HG02763 (cell line): ENCODE results near the gene ERICH4.
"Not testable (repeated sequence)": the region's sequence is repeated elsewhere in the genome, so short reads cannot be mapped to it uniquely, and the experiment has no call there.

Experiments
- ATAC-seq: cut with Tn5 transposase; IDR thresholded peaks from one replicate; pipeline ENCODE4 v1.9.1; 2021; ENCODE audit warnings: mild to moderate bottlenecking, moderate library complexity; ENCODE audit not compliant: unreplicated experiment

ERICH4 gene, protein sequence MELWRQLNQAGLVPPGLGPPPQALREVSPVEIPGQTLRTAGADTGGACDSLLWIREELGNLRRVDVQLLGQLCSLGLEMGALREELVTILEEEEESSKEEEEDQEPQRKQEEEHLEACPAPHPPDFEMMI

DNA sequence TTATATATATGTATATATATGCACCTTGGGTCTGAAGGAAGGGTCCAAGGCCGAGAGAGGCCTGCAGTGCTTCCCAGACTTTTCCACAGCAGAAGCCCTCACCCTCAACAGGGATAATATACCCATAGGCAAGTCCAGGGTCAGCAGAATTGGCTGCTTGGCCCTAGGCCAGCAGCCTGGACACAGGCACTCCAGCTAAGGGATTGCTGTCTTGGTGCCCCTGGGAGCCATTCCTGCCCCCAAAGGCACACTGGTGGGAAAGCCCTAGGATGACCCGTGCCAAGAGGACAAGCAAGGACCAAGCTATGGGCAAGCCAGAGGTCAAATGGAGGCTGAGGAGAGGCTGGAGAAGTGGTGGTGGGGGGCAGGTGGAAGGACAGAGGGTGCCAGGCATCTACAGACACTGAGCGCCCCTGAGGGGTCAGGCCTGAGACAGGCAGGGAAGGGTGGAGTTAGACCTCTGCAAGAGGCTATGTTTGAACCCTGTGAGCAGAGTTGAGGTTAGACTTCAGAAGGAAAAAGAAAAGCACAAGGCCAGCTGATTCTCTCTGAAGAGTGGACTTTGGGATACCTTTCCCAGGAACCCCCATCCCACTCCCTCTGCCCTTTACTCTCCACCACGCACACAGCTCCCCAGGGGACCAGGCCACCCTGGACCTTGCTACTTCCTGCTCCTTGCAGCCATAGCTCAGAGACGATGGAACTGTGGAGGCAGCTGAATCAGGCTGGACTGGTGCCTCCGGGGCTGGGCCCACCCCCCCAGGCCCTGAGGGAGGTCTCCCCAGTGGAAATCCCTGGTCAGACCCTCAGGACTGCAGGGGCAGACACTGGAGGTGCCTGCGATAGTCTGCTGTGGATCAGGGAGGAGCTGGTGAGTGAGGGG lies at the start of gene ERICH4:
Gene ERICH4 (plus strand): TSS at position 684 of the 883 bp plus-strand sequence. CDS start 14 bp downstream, at position 698.
- no peak for ATAC-seq

DNA sequence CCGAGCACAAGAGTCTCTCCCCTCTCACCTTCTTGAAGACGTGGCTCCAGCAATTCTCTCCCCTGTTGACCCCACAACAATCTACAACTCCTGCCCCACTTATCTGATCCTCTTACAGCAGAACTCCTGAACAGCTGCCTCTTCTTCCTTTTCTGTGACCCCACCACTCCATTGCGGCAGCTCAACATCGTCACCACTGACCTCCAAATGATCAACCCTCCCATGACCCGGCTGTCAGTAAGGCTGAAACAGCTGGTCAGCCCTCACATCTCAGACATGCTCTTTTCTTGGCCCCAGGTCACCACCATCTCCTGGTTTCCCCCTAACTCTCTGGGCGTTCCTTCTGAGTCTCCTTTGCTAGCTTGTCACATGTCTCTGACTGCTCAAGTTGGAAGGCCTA lies 47.6 kb upstream of the ERICH4 start:
- ATAC-seq: no peak

DNA sequence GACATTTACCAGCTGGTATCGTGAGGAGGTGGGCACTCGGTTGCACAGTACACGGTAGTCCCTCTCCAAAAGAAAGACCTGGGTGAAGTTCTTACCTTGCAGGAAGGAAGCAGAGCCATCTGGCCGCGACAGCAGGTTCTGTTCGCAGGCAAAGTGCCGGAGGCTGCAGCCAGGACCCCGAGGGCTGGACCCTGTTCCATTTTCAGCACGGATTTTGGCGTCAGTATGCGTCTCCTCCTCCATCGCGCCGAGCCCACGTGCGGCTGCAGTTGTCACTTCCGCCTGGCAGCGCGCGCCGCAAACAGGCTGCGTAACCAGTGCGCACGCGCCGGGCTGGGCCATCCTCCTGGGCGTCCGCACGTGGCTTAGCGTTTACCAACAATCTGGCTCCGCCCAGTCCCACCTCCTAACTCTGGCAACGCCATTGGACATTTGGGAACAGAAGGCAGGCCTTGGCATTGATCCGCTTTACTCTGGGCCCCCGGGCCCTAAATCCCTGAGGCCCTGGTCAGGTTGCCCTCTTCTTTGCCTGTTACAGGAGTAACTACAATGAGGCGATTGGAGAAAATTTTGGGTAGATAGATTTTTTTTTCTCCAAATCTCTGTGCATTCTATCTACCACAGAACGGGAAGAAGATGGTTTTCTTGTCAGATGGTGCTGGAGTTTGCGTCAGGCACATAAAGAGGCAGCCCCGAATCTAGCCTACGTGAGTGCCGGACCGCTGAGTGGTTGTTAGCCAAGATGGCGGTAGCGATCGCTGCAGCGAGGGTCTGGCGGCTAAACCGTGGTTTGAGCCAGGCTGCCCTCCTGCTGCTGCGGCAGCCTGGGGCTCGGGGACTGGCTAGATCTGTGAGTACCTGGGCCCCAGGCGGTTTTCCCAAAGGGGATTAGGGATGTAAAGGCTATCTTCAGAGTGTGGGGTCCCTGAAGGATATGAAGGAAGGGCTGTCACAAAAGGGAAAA lies 45.6 kb upstream of the ERICH4 start, which contains the start of the genes BCKDHA and EXOSC5:
Gene BCKDHA (plus strand): TSS at position 733 of the 964 bp plus-strand sequence. CDS start 10 bp downstream, at position 743.
Gene EXOSC5 (minus strand): TSS at position 274 of the 964 bp plus-strand sequence. CDS start 31 bp downstream, at position 243.
- peak; percentile 95 for ATAC-seq

DNA sequence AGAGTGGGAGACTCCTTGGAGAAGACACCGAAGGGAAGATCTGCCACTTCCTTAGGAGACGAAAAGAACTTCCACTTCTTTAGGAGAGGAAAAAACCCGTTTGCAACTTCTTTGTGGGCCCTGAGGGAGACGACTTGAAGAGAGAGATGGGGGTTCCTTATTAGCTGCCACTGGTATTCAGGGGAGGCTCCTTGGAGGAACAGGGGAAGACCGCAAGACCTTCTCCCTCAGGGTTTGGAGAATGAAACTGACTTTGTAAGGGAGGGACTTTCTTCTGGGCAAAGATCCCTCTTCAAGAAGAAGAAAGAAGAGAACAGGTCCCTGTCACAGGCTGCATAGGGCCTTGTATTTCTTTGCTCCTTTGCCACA lies 44.9 kb upstream of the ERICH4 start:
- no peak for ATAC-seq

DNA sequence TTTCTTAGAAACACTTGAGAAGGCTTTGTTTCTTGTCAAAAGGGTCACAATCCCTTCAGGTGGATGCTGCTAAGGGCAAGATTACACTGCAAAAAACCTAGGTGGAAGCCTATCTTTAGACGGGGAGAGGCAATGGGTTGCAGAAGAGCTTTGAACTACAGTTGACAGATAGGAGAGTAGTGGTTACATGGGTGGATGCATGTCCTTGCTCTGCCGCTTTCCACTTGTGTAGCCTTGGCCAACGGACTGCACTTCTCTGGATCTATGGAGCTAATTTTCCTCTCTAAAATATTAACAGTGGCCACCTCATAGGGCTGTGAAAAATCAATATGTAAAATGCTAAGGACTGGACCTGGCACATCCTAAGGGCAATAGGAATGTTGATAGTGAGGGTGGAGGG lies 44.4 kb upstream of the ERICH4 start:
- ATAC-seq: no peak

DNA sequence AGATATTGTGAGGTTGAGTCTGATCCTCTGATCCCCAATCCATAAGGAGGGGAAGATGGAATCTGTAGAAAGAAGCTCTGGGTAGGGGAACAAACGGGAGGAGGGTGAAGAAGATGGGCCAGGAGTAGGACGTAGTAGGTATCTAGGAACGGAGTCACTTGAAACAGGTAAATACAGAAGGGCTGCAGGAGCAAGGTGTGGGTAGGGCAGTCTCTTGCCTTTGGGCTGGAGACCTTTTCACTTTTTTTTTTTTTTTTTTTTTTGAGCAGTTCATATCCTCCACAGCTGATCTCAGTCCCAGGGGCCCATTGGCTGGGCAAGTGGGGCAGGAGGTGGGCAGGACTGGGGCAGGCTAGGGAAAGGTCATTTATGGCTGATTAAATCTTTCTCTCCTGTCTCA lies 43.9 kb upstream of the ERICH4 start:
- no peak for ATAC-seq

DNA sequence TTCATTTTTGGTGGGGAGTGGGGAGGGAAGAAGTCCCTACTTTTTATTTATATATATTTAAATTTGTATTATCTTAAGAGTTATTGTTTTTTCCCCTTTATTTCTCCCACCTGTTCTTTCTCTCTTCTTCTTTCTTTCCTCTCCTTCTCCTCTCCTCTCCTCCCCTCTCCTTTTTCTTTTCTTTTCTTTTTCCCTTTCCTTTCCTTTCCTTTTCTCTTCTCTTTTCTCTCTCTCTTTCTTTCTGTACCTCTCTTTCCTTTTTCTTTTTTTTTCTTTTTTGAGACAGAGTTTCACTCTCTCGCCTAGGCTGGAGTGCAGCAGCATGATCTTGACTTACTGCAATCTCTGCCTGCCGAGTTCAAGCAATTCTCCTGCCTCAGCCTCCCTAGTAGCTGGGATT lies 43.4 kb upstream of the ERICH4 start:
- no peak for ATAC-seq

DNA sequence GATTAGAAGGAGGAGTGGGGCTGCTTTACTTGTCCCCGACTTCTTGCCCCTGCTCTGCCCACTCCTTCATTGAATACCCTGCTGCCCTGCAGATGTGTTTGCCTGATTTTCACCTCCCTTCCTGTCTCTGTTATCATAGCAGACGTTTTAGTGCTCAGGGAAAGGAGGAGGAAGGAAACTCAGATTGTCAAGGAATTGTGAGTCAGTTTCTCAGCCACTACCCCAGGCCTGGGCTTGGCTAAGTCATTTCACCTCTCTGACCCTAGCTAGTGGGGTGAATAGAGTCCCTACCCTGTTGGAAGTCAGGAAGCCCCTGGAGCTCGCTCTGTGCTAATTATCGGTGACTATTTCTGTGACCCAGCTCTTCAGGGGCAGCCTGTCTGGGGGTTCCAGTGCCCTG lies 41.5 kb upstream of the ERICH4 start:
- no peak for ATAC-seq

DNA sequence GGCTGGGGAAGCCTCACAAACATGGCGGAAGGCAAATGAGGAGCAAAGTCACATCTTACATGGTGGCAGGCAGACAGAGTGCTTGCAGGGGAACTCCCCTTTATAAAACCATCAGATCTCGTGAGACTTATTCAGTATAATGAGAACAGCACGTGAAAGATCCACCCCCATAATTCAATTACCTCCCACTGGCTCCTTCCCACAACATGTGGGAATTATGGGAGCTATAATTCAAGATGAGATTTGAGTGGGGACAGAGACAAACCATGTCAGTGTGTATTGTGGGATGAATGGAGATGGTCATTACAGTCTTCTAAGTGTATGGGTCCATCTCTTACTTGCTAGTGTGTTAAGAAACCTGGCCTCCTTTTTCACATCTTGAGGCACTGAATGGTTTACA lies 40.9 kb upstream of the ERICH4 start:
- ATAC-seq: no peak

DNA sequence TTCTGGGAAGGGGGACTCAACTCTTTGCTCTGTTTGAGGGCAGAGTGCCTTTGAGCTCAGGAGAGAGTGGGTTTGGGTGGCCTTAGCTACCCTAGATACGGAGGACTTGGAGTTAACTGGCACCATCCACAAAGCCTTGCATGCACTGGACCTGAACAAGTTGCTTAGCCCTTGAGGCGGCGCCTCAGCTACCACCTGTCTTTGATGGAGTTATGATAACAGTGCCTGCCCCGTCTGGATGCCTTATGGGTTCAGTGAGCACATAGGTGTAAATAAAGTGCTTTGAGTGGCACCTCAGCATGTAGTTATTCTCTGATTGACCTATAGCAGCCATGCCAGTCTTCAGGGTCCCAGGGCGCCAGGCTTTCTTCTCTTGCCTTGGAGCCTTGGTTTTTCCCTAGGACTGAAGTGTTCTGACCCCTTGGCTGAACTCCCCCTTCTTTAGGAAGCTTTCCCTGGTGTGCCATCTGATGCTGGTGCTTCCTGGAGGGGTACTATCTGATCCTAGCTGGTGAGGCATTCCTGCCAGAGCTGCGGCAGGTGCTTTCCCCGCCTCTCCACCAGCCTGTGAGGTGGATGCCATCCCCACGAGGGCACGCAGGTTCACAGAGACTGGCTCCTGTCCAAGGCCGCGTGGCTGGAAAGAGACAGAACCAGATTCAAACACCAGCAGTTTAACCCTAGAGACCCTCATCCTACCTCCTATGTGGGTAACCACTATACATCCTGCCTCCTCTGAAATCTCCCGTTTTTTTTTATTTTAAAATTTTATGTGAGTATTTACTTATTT lies 39.6 kb upstream of the ERICH4 start:
- ATAC-seq: no peak

DNA sequence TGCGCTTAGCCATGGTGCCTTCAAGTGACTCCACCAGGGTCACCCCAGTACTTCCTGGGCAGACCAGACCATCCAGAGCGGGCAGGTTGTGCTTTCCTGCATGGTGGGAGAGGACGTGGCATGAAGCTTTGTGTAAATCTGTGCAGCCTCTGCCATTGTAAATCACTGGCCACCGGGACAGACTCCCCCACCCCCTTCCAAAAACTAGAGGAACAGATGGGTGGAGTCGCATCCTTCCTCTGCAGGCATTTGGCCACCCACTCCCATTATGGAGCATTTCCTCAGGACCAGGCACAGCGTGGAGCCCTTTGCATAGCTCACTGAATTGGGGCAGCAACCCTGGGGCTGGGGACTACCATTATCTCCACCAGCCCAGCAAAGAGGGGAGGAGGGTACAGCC lies 37.2 kb upstream of the ERICH4 start:
- ATAC-seq: no peak

DNA sequence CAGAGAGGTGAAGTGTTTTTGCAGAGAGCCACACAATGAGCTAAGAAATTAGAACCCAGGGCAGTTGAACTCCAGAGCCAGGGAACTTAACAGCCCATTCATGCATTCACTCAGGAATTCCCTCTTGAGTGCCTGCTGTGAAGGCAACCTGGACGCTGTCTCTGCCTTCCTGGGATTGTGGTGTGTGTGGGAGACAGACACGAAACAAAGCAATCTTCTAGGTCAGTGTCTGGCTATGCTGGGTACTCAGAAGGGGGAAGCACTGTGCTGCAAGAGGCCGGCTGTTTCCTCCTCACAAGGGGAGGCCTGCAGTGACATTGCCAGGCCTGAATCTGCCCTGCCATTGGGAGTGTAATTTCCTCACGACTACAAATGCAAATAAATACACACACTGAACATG lies 35.7 kb upstream of the ERICH4 start:
- no peak for ATAC-seq

DNA sequence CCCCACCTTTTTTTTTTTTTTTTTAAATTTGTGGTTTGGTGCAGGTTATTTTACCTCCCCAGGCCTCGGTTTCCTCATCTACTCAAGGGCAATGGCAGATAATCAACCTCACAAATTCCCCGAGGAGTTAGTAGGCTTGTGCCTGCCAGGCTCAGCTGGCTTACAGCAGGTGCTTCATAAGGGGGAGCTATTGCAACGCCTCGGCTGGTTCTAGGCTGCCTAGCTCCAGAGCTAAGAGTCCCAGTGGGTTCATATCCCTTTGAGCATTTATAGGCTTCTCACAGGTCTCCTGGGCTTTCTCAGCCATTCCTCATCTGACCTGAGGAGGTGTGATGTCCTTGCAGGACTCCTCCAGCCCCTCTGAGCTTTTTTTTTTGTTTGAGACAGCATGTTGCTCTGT lies 34.7 kb upstream of the ERICH4 start:
- no peak for ATAC-seq

DNA sequence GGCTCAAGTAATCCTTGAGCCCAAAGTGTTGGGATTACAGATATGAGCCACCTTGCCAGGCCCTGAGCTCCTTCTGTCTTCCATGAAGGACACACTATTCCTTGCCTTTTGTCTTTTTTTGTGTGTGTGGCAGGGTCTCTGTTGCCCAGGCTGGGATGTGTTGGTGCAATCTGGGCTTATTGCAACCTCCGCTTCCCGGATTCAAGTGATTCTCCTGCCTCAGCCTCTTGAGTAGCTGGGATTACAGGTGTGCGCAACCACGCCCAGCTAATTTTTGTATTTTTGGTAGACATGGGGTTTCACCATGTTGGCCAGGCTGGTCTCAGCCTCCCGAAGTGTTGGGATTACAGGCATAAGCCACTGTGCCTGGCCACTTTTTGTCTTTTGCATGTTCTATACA lies 34.1 kb upstream of the ERICH4 start:
- ATAC-seq: not testable (repeated sequence)

DNA sequence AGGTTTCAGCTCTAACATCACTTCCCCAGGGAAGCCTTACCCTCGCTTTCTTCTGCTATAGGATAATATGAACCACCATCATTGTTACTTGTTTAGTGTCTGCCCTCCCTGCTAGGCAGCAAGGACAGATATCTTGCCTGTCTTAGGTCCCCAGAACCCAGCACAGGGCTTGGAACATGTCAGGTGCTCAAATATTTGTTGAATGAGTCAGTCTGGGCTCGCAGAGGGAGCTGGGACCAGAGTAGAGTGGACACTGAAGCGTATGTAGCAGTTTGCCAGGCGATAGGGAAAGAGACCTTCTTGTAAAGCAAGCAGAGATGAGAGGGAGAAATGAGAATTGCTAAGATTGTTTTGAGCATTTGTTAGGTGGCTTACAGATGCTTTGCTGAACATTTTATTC lies 33.7 kb upstream of the ERICH4 start:
- ATAC-seq: no peak

DNA sequence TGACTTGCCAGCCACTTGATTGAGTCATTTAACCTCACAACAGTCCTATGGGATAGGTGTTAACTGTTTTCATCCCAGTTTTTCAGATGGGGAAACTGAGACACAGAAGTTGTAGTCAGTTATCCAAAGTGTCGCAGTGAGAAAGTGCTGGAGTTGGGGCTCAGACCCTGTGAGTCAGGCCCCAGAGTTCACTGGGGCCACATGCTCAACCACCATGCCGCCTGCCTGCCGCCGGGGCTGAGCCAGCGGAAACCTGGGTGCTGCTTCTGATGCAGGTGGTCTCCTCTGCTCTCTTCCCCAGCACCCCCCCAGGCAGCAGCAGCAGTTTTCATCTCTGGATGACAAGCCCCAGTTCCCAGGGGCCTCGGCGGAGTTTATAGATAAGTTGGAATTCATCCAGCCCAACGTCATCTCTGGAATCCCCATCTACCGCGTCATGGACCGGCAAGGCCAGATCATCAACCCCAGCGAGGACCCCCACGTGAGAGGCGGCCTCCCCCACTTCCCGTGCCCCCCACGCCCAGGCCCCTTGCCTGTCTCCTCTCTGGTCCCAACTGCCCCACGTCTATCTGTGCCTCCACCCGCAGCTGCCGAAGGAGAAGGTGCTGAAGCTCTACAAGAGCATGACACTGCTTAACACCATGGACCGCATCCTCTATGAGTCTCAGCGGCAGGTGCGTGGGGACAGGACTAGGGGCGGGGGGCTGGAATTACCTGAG lies 32.5 kb upstream of the ERICH4 start:
- ATAC-seq: no peak

DNA sequence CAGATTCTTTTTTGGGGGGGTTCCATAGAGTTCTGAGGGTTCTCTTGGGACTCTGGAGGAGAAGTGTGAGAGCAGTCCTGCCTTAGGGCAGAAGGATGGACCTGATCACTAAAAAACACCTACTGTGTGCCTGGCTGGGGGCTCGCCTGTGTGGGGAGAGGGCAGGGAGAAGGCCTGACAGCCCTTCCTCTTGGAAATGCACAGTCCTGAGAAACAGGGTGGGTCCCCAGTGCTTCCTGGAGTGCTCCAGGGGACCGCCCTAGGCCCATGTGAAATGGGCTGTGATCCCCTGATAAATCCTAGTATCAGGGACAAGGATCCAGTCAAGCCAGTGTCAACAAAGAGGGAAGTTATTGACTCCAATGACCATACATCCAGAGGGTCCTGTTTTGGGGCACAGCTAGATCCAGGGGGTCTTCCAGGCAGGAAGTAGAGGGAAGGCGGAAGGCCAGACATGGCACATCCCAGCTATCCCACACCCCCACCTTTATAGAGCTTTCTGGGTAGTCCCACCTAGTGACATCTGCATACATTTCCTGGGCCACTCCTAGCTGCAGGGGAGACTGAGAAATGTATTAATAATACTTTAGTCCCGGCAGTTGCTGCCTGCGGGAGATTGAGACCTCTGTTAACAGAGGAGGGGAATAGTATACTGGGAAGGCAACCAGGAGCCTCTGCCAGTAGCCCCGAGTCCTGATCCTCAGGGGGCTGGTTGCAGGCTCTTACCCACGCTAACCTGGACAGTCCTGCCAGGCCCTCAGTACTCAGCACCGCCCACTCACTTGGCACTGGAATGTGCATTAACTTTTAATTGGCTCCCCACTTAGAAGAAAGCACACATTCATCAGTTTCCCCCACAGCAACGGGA lies 31.6 kb upstream of the ERICH4 start:
- no peak for ATAC-seq

DNA sequence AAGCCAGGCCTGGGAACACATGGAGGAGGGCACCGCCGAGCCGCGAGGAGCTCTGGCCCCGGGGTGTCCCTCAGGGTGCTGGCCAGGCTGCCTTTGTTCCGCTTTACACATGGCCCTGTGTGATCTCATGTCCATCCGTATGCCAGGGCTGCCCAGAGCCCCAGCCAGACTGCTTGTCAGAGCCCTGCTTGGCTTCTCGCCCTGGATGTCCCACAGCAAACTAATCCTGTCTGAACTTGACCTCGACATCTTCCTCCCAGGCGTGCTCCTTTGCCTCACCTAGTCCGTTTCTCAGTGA lies 31.0 kb upstream of the ERICH4 start:
- no peak for ATAC-seq

DNA sequence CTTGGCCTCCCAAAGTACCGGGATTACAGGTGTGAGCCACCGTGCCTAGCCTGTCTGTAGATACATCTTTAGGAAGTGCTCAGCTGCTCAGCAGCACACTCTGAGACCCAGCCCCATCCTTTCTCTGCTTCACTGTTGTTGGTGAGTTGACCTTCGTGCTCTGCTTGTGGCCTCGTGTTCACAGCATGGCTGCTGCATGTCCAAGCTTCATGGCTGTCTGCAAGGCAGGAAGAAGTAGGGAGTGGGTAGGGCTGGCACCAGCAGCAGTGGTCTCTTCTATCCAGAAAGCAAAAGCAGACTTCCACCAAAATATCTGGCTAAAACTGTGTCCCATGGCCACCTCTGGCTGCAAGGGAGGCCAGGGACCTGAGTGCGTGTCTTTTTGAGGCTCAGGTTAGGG lies 30.0 kb upstream of the ERICH4 start:
- ATAC-seq: no peak
